Nephron (organoid): ENCODE measurements around the gene SGF29.
A peak's percentile ranks its signal among the peaks of the same experiment; 100 is the strongest.

ENCODE experiments used
- H3K27ac Mint-ChIP-seq, 3 experiments: 2 replicates each; pipeline ENCODE4 v1.8.0; 2020; ENCODE audit warnings: mixed read lengths in 3 of 3, mild to moderate bottlenecking in 2 of 3, moderate library complexity in 1 of 3
- H3K27me3 Mint-ChIP-seq: 2 replicates; pipeline ENCODE4 v1.8.0; 2021; ENCODE audit warnings: low read depth, mild to moderate bottlenecking, moderate library complexity, mixed read lengths
- H3K36me3 Mint-ChIP-seq: 2 replicates; pipeline ENCODE4 v1.8.0; 2020; ENCODE audit warnings: low read depth, mixed read lengths
- H3K4me1 Mint-ChIP-seq: 2 replicates; pipeline ENCODE4 v1.8.0; 2020; ENCODE audit warnings: mixed read lengths
- H3K4me3 Mint-ChIP-seq, 3 experiments: 2 replicates each; pipeline ENCODE4 v1.8.0; 2020; ENCODE audit warnings: mild to moderate bottlenecking in 3 of 3, mixed read lengths in 3 of 3, moderate library complexity in 2 of 3
- H3K9me3 Mint-ChIP-seq: 2 replicates; pipeline ENCODE4 v1.8.0; 2020; ENCODE audit warnings: mixed read lengths
- CTCF ChIP-seq, 3 experiments: fragments of 200-600 bp; sonication (generic); IDR thresholded peaks; one replicate each; pipeline ENCODE4 v1.5.0; 2021; ENCODE audit warnings: antibody characterized with exemption in 3 of 3; ENCODE audit not compliant: unreplicated experiment in 3 of 3

The SGF29 gene

GRCh38 chr16:28569021-28569420 is 15.3 kb downstream of the SGF29 start:
- no peak for TF ChIP-seq CTCF (IDR thresholded peaks at IDR 0.05; ENCODE audit: unreplicated experiment in 3 of 3)
- peak overlapping the region in 2 of 3 experiments; percentile 22 to 23 for H3K27ac Mint-ChIP-seq
- peaks cover 31% of the 10 kb centered on the region for H3K4me1 Mint-ChIP-seq
- peaks cover 30% of the 10 kb centered on the region for H3K36me3 Mint-ChIP-seq
- H3K4me3 Mint-ChIP-seq: no peak overlapping the region
- H3K9me3 Mint-ChIP-seq: peaks cover 13% of the 10 kb centered on the region
- H3K27me3 Mint-ChIP-seq: peaks cover 3% of the 10 kb centered on the region

GRCh38 chr16:28569968-28570752 is 16.4 kb downstream of the SGF29 start:
- Mint-ChIP-seq H3K4me1 (peaks cover 39% of the 10 kb centered on the region), H3K27ac (no peak overlapping the region), H3K9me3 (peaks cover 13% of the 10 kb centered on the region), H3K36me3 (peaks cover 22% of the 10 kb centered on the region), H3K27me3 (peaks cover 3% of the 10 kb centered on the region), H3K4me3 (no peak overlapping the region)
- TF ChIP-seq CTCF (IDR thresholded peaks at IDR 0.05; ENCODE audit: unreplicated experiment in 3 of 3): no peak

GRCh38 chr16:28572696-28573510 is 19.2 kb downstream of the SGF29 start:
- H3K27ac Mint-ChIP-seq: peak overlapping the region; percentile 96 to 98 (median 97)
- peak overlapping the region; percentile 45 to 48 (median 47) for H3K4me3 Mint-ChIP-seq
- peaks cover 40% of the 10 kb centered on the region for H3K4me1 Mint-ChIP-seq
- H3K36me3 Mint-ChIP-seq: peaks cover 4% of the 10 kb centered on the region
- no peaks in the 10 kb centered on the region for H3K9me3 Mint-ChIP-seq
- TF ChIP-seq CTCF (IDR thresholded peaks at IDR 0.05; ENCODE audit: unreplicated experiment in 3 of 3): no peak
- H3K27me3 Mint-ChIP-seq: peaks cover 3% of the 10 kb centered on the region

- H3K4me1 Mint-ChIP-seq: peaks cover 40% of the 10 kb centered on the region
- H3K36me3 Mint-ChIP-seq: peaks cover 8% of the 10 kb centered on the region
- H3K27me3 Mint-ChIP-seq: peaks cover 3% of the 10 kb centered on the region
- no peak for TF ChIP-seq CTCF (IDR thresholded peaks at IDR 0.05; ENCODE audit: unreplicated experiment in 3 of 3)
- H3K27ac Mint-ChIP-seq: peak overlapping the region; percentile 96 to 98 (median 97)
- no peaks in the 10 kb centered on the region for H3K9me3 Mint-ChIP-seq
- H3K4me3 Mint-ChIP-seq: peak overlapping the region in 1 of 3 experiments; percentile 45
Observed at GRCh38 chr16:28573738-28574718, 20.3 kb downstream of the SGF29 start.

- peaks cover 11% of the 10 kb centered on the region for H3K36me3 Mint-ChIP-seq
Observed at GRCh38 chr16:28574925-28575324, 21.2 kb downstream of the SGF29 start.

More at GRCh38 chr16:28574925-28575324, 21.2 kb downstream of the SGF29 start:
- H3K27me3 Mint-ChIP-seq: peaks cover 3% of the 10 kb centered on the region
- H3K9me3 Mint-ChIP-seq: no peaks in the 10 kb centered on the region
- H3K4me1 Mint-ChIP-seq: peaks cover 40% of the 10 kb centered on the region
- H3K4me3 Mint-ChIP-seq: no peak overlapping the region
- no peak for TF ChIP-seq CTCF (IDR thresholded peaks at IDR 0.05; ENCODE audit: unreplicated experiment in 3 of 3)
- H3K27ac Mint-ChIP-seq: peak overlapping the region; percentile 79 to 98 (median 96)
